ENCODE data around the gene SNU13.
"Not testable (repeated sequence)": the region's sequence is repeated elsewhere in the genome, so short reads cannot be mapped to it uniquely, and the experiment has no call there.

SNU13 gene

GRCh38 chr22:41638748-41639147 lies 49.9 kb downstream of the SNU13 start:
- no peak for TF ChIP-seq CTCF (IDR thresholded peaks at IDR 0.05; ENCODE audit: extremely low read depth, missing control alignments)
- DNase-seq (ENCODE audit: low spot score): no peak

DNA sequence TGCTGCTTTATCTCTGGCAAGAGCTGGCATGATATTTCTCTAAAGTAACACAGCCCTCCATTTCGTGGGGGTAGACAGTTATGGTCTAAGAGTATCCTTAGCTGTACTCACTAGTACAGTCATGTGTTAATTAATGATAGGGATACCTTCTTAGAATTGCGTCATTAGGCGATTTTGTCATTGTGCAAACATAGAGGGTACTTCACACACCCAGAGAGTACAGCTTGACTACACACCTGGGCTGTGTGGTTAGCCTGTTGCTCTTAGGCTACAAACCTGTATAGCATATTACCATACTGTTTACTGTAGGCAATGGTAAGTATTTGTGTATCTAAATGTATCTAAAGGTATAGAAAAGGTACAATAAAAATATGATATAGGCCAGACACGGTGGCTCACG lies 50.5 kb downstream of the SNU13 start:
- TF ChIP-seq CTCF (IDR thresholded peaks at IDR 0.05; ENCODE audit: extremely low read depth, missing control alignments): no peak
- no peak for DNase-seq (ENCODE audit: low spot score)

GRCh38 chr22:41637623-41638022 lies 51.0 kb downstream of the SNU13 start:
- DNase-seq (ENCODE audit: low spot score): not testable (repeated sequence)

DNA sequence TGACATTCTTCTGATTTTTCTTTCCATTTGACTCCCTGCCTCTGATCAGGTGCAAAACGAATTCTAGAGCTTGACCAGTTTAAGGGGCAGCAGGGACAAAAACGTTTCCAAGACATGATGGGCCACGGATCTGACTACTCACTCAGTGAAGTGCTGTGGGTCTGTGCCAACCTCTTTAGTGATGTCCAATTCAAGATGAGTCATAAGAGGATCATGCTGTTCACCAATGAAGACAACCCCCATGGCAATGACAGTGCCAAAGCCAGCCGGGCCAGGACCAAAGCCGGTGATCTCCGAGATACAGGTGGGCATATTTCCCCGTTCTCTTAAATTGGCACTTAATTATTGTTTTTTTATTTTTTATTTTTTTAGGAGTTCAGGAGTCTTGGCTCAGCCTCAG lies 52.2 kb downstream of the SNU13 start:
- no peak for TF ChIP-seq CTCF (IDR thresholded peaks at IDR 0.05; ENCODE audit: extremely low read depth, missing control alignments)
- DNase-seq (ENCODE audit: low spot score): no peak

DNA sequence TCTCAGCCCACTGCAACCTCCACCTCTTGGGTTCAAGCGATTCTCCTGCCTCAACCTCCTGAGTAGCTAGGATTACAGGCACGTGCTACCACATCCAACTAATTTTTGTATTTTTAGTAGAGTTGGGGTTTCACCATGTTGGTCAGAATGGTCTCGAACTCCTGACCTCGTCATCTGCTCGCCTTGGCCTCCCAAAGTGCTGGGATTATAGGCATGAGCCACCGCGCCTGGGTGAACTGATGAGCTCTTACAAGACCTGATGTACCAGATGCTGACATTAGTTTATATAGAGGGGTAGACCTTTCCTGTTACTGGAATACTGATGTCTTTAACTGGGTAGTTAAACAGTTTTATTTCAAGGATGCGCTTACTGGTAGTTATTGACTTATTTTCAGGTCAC lies 54.1 kb downstream of the SNU13 start:
- not testable (repeated sequence) for DNase-seq (ENCODE audit: low spot score)

DNA sequence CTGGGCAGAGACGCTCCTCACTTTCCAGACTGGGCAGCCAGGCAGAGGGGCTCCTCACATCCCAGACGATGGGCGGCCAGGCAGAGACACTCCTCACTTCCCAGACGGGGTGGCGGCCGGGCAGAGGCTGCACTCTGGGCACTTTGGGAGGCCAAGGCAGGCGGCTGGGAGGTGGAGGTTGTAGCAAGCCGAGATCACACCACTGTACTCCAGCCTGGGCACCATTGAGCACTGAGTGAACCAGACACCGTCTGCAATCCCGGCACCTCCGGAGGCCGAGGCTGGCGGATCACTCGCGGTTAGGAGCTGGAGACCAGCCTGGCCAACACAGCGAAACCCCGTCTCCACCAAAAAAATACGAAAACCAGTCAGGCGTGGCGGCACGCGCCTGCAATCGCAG lies 57.1 kb downstream of the SNU13 start:
- not testable (repeated sequence) for DNase-seq (ENCODE audit: low spot score)

GRCh38 chr22:41631115-41631514 lies 57.6 kb downstream of the SNU13 start:
- DNase-seq (ENCODE audit: low spot score): not testable (repeated sequence)

DNA sequence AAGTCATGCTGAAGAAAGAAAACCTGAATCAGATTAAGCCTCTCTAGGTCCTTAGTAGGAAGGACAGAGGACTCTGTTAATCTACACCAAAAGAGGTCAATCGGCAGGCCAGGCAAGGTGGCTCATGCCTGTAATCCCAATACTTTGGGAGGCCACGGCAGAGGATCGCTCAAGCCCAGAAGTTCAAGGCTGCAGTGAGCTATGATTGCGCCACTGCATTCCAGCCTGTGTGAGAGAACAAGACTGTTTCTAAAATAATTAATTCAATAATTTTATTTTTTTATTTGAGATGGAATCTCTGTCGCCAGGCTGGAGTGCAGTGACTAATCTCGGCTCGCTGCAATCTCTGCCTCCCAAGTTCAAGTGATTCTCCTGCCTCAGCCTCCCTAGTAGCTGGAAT lies 63.1 kb downstream of the SNU13 start:
- TF ChIP-seq CTCF (IDR thresholded peaks at IDR 0.05; ENCODE audit: extremely low read depth, missing control alignments): no peak
- DNase-seq (ENCODE audit: low spot score): no peak

Measured in GM20000 (cell line).